ENCODE measurements around the gene ILF2. TPM values are rescaled to one million over a fixed set of nuclear protein-coding genes. Genes with fewer than 3 reads are reported as not detected.

The ILF2 gene
- total RNA-seq, 2 experiments from 2014 or later, result 287 to 334 TPM

DNA sequence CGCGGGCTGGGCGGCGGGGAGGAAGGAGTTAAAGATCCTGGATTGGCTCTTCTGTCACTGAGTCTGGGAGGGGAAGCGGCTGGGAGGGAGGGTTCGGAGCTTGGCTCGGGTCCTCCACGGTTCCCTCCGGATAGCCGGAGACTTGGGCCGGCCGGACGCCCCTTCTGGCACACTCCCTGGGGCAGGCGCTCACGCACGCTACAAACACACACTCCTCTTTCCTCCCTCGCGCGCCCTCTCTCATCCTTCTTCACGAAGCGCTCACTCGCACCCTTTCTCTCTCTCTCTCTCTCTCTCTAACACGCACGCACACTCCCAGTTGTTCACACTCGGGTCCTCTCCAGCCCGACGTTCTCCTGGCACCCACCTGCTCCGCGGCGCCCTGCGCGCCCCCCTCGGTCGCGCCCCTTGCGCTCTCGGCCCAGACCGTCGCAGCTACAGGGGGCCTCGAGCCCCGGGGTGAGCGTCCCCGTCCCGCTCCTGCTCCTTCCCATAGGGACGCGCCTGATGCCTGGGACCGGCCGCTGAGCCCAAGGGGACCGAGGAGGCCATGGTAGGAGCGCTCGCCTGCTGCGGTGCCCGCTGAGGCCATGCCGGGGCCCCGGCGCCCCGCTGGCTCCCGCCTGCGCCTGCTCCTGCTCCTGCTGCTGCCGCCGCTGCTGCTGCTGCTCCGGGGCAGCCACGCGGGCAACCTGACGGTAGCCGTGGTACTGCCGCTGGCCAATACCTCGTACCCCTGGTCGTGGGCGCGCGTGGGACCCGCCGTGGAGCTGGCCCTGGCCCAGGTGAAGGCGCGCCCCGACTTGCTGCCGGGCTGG, 7.9 kb upstream of the ILF2 start, which contains the start of gene NPR1:
TSS of gene NPR1 (plus strand) at position 170 of the 818 bp plus-strand sequence. CDS start at position 591, 421 bp downstream.
- Histone ChIP-seq H3K4me1 (ENCODE audit: insufficient read depth, low read length, poor library complexity, severe bottlenecking) (no peaks in the 10 kb centered on the region), H3K4me3 (ENCODE audit: low read depth, low read length, poor library complexity, severe bottlenecking) (no peak within 1 kb of the TSS), H3K36me3 (ENCODE audit: insufficient read depth, low read length) (no peaks in the 10 kb centered on the region), H2AFZ (ENCODE audit: low read length) (peak within 1 kb of the TSS; percentile 29; the same call in 1 of the 2 replicates), H4K20me1 (ENCODE audit: insufficient read depth, low read length) (no peaks in the 10 kb centered on the region), H3K4me2 (ENCODE audit: low read length) (peak within 1 kb of the TSS; percentile 38), H3K9me3 (ENCODE audit: low read length) (no peaks in the 10 kb centered on the region), H3K9me2 (ENCODE audit: insufficient read depth, low read length) (no peaks in the 10 kb centered on the region), H3K79me2 (ENCODE audit: insufficient read depth, low read depth, low read length) (no peaks in the 10 kb centered on the region), H3K27ac (ENCODE audit: low read depth, low read length, poor library complexity, severe bottlenecking) (no peak within 1 kb of the TSS)
- TF ChIP-seq EZH2phosphoT487 (IDR thresholded peaks at IDR 0.05; ENCODE audit: borderline replicate concordance, low read depth, low read length), result no peak
- TF ChIP-seq, protein P1, sequence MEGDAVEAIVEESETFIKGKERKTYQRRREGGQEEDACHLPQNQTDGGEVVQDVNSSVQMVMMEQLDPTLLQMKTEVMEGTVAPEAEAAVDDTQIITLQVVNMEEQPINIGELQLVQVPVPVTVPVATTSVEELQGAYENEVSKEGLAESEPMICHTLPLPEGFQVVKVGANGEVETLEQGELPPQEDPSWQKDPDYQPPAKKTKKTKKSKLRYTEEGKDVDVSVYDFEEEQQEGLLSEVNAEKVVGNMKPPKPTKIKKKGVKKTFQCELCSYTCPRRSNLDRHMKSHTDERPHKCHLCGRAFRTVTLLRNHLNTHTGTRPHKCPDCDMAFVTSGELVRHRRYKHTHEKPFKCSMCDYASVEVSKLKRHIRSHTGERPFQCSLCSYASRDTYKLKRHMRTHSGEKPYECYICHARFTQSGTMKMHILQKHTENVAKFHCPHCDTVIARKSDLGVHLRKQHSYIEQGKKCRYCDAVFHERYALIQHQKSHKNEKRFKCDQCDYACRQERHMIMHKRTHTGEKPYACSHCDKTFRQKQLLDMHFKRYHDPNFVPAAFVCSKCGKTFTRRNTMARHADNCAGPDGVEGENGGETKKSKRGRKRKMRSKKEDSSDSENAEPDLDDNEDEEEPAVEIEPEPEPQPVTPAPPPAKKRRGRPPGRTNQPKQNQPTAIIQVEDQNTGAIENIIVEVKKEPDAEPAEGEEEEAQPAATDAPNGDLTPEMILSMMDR (conservative IDR thresholded peaks at IDR 0.05; ENCODE audit: low read length), result no peak
- no TSS peak for BruUV-seq (replicated peaks)
- DNase-seq (ENCODE audit: low spot score), result no peak
- ChIA-PET POLR2A (no interaction called here), CTCF (ENCODE audit: unreplicated experiment) (interaction anchor here (0.6 to 0.7 kb wide), 2 partner anchors 63 to 299 kb away, joined by 3 to 5 read pairs; no protein-coding TSS in a partner anchor)
- intact Hi-C loops (cut with micrococcal nuclease; ENCODE audit: unreplicated experiment), result loop anchor here (10.0 kb wide), 1 partner anchor 164 kb away; no protein-coding TSS in a partner anchor

DNA sequence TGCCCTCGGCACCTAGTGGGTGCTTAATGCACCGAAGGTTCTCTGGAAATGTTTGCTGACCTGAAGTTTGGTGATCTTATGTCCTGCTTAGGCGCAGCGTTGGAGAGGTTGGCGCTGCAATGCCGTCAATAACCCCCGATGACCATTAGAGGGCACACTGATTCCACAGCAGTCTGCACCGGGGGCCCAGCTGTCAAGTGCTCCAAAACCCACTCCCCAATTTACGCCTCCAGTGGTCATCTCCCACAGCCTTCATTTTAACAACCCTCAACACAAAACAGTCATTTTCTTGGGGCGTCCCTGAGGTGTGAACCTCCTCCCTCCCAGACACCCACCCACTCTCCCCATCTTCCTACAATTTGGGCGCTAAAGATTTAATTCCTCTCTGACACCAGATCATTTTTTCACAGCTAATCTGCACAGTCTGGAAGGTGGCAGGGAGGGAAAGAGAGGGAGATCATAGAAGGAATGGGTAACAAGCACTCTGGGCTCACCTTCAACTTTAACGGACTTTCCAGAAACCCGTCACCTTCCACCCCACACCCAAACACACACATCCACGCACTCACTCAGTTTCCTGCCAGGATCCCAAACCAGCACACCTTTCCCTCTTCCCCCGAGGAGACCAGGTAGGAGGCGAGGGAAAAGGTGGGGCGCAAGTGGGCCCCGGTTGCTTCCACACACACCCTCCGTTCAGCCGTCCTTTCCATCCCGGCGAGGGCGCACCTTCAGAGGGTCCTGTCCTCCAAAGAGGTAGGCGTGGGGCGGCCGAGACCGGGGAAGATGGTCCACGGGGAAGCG, 7.1 kb upstream of the ILF2 start:
- no peak overlapping the region for H3K4me3 ChIP-seq (ENCODE audit: low read depth, low read length, poor library complexity, severe bottlenecking)
- H3K27ac ChIP-seq (ENCODE audit: low read depth, low read length, poor library complexity, severe bottlenecking), result no peak overlapping the region
- BruUV-seq (replicated peaks), result no TSS peak
- CTCF ChIA-PET (ENCODE audit: unreplicated experiment), result interaction anchor here (0.6 to 0.7 kb wide), 2 partner anchors 64 to 300 kb away, joined by 3 to 5 read pairs; no protein-coding TSS in a partner anchor
- peak overlapping the region; percentile 38 for H3K4me2 ChIP-seq (ENCODE audit: low read length)
- no peaks in the 10 kb centered on the region for H3K79me2 ChIP-seq (ENCODE audit: insufficient read depth, low read depth, low read length)
- no peaks in the 10 kb centered on the region for H3K9me2 ChIP-seq (ENCODE audit: insufficient read depth, low read length)
- no peak for TF ChIP-seq EZH2phosphoT487 (IDR thresholded peaks at IDR 0.05; ENCODE audit: borderline replicate concordance, low read depth, low read length)
- TF ChIP-seq, protein P1 (conservative IDR thresholded peaks at IDR 0.05; ENCODE audit: low read length), result peak; percentile 99
- peak overlapping the region; percentile 29; the same call in 1 of the 2 replicates for H2AFZ ChIP-seq (ENCODE audit: low read length)
- POLR2A ChIA-PET, result no interaction called here
- H3K4me1 ChIP-seq (ENCODE audit: insufficient read depth, low read length, poor library complexity, severe bottlenecking), result no peaks in the 10 kb centered on the region
- peak; percentile 71 for DNase-seq (ENCODE audit: low spot score)
- no peaks in the 10 kb centered on the region for H3K36me3 ChIP-seq (ENCODE audit: insufficient read depth, low read length)
- intact Hi-C loops (cut with micrococcal nuclease; ENCODE audit: unreplicated experiment), result loop anchor here (1.0 to 10.0 kb wide), 4 partner anchors 71 to 309 kb away; partner anchors contain the start of gene RAB13
- no peaks in the 10 kb centered on the region for H3K9me3 ChIP-seq (ENCODE audit: low read length)
- H4K20me1 ChIP-seq (ENCODE audit: insufficient read depth, low read length), result no peaks in the 10 kb centered on the region

All from OCI-LY7 (cell line).